Prostate gland (tissue), 2 donors: ENCODE results near the gene DISP3.

Source experiments
- CTCF ChIP-seq, 4 experiments: fragments of 200-600 bp in 2 of 4; fragments of 450-650 bp in 2 of 4; sonication (generic) in 2 of 4; IDR thresholded peaks; 1 replicate in 3 of 4; 2 replicates in 1 of 4; pipeline ENCODE4 v1.5.1; 2016 to 2019; ENCODE audit warnings: antibody characterized with exemption in 4 of 4, mild to moderate bottlenecking in 2 of 4, moderate library complexity in 2 of 4
- POLR2A ChIP-seq: fragments of 450-650 bp; IDR thresholded peaks from one replicate; pipeline ENCODE4 v1.6.1; 2016; ENCODE audit warnings: antibody characterized with exemption, mild to moderate bottlenecking

DNA sequence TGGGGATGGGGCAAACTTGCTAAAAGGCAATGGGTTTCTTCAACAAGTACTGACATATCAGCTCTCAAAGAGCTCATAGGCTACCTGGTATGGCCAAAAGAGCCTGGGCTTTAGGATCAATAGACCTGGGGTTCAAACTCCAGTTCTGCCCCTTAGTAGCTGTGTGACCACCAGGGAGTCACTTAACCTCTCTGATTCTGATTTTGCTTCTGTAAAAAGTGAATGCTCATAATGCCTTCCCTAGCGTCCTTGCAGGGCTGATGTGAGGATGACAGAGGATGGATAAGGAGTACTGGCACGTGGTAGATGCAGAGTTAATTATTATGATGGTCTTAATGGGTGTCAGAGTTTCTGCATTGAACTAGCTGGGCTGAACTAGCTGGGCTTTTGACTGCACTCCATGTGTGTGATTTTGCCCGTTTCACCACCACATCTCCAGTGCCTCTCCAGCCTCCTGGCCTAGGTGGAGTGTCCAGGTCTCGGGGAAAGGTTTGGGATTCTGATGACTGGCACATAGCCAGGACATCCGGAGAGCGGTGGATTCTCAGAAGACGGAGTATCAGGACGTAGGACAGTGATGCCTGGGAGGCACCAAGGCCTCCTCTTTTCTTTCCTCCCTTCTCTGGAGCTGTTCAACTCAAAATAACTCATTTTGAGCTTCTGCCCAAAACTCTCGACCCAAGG, 15.2 kb downstream of the DISP3 start:
- TF ChIP-seq CTCF (IDR thresholded peaks at IDR 0.05) (no peak), POLR2A (no peak)
